ENCODE measurements around the gene ZNF865.
A peak's percentile ranks its signal among the peaks of the same experiment; 100 is the strongest.

The ZNF865 gene

GRCh38 chr19:55651236-55651635 is 45.8 kb downstream of the ZNF865 start (continued):
- TF ChIP-seq ZNF565 (CRISPR knock-in tag; conservative IDR thresholded peaks at IDR 0.05; ENCODE audit: low read depth) (no peak), ESRRG (CRISPR knock-in tag; IDR thresholded peaks at IDR 0.05) (no peak), BACH2 (CRISPR knock-in tag; IDR thresholded peaks at IDR 0.05; ENCODE audit: borderline replicate concordance) (no peak), ARNTL (CRISPR knock-in tag; IDR thresholded peaks at IDR 0.05; ENCODE audit: borderline replicate concordance, low read depth) (no peak), POU6F1 (CRISPR knock-in tag; IDR thresholded peaks at IDR 0.05; ENCODE audit: borderline replicate concordance, low read depth) (no peak), ISL1 (CRISPR knock-in tag; IDR thresholded peaks at IDR 0.05) (no peak)

GRCh38 chr19:55652311-55653128 is 47.1 kb downstream of the ZNF865 start:
- no peak for ATAC-seq
- no peak for TF ChIP-seq CREB5 (CRISPR knock-in tag; IDR thresholded peaks at IDR 0.05; ENCODE audit: low read depth)
- no peak for TF ChIP-seq ZNF565 (CRISPR knock-in tag; conservative IDR thresholded peaks at IDR 0.05; ENCODE audit: low read depth)
- TF ChIP-seq CSDC2 (CRISPR knock-in tag; IDR thresholded peaks at IDR 0.05), result no peak

GRCh38 chr19:55653651-55654322 is 48.3 kb downstream of the ZNF865 start:
- TF ChIP-seq ZFP30 (CRISPR knock-in tag; IDR thresholded peaks at IDR 0.05), result no peak
- no peak for TF ChIP-seq ZFP3 (CRISPR knock-in tag; IDR thresholded peaks at IDR 0.05)
- TF ChIP-seq TOX (CRISPR knock-in tag; IDR thresholded peaks at IDR 0.05; ENCODE audit: borderline replicate concordance), result no peak
- TF ChIP-seq POU6F1 (CRISPR knock-in tag; IDR thresholded peaks at IDR 0.05; ENCODE audit: borderline replicate concordance, low read depth), result no peak
- TF ChIP-seq CSRNP3 (CRISPR knock-in tag; IDR thresholded peaks at IDR 0.05), result no peak
- no peak for TF ChIP-seq CSDC2 (CRISPR knock-in tag; IDR thresholded peaks at IDR 0.05)
- TF ChIP-seq ZNF565 (CRISPR knock-in tag; conservative IDR thresholded peaks at IDR 0.05; ENCODE audit: low read depth), result no peak
- TF ChIP-seq GLIS3 (CRISPR knock-in tag; IDR thresholded peaks at IDR 0.05), result no peak
- TF ChIP-seq ISL1 (CRISPR knock-in tag; IDR thresholded peaks at IDR 0.05), result no peak
- TF ChIP-seq ZNF70 (CRISPR knock-in tag; IDR thresholded peaks at IDR 0.05), result no peak
- no peak for TF ChIP-seq OSR1 (CRISPR knock-in tag; IDR thresholded peaks at IDR 0.05)
- no peak for TF ChIP-seq PATZ1 (CRISPR knock-in tag; IDR thresholded peaks at IDR 0.05; ENCODE audit: borderline replicate concordance)
- no peak for TF ChIP-seq ESRRG (CRISPR knock-in tag; IDR thresholded peaks at IDR 0.05)
- peak; percentile 54 for ATAC-seq

GRCh38 chr19:55654323-55654867 is 48.9 kb downstream of the ZNF865 start:
- ATAC-seq, result peak; percentile 88
- TF ChIP-seq ZFP30 (CRISPR knock-in tag; IDR thresholded peaks at IDR 0.05) (no peak), ZC3H10 (CRISPR knock-in tag; IDR thresholded peaks at IDR 0.05) (no peak), GLIS3 (CRISPR knock-in tag; IDR thresholded peaks at IDR 0.05) (no peak), CREB5 (CRISPR knock-in tag; IDR thresholded peaks at IDR 0.05; ENCODE audit: low read depth) (no peak), CSDC2 (CRISPR knock-in tag; IDR thresholded peaks at IDR 0.05) (no peak), ZFP3 (CRISPR knock-in tag; IDR thresholded peaks at IDR 0.05) (no peak), SNAI2 (CRISPR knock-in tag; IDR thresholded peaks at IDR 0.05) (no peak), TOX (CRISPR knock-in tag; IDR thresholded peaks at IDR 0.05; ENCODE audit: borderline replicate concordance) (no peak), POU6F1 (CRISPR knock-in tag; IDR thresholded peaks at IDR 0.05; ENCODE audit: borderline replicate concordance, low read depth) (no peak)
